ENCODE results near the gene PLCL2. TPM values are rescaled to one million over a fixed set of nuclear protein-coding genes. Genes with fewer than 3 reads are reported as not detected.

PLCL2 gene
- total and polyA plus RNA-seq, 2 donors (not counting 1 experiment from before 2014, with no cell fraction given), result 21.7 to 55.2 TPM

GRCh38 chr3:17074559-17074958 lies 189.8 kb downstream of the PLCL2 start:
- no peak overlapping the region for H3K27ac ChIP-seq (ENCODE audit: low read length in 2 of 2)
- H3K9me3 Mint-ChIP-seq (ENCODE audit: insufficient read depth), result no peaks in the 10 kb centered on the region
- ChIA-PET POLR2A (no interaction called here), CTCF (no interaction called here)
- no peak overlapping the region for H3K4me3 ChIP-seq (ENCODE audit: control extremely low read depth in 1 of 5, extremely low read depth in 1 of 5, insufficient read depth in 1 of 5, low read depth in 2 of 5, low read length in 4 of 5)
- DNase-seq (no peak), ATAC-seq (ENCODE audit: low read depth) (no peak)
- no peak overlapping the region for H3K4me2 ChIP-seq (replicated peaks; ENCODE audit: low read depth, low read length, poor library complexity, severe bottlenecking)
- H4K20me1 ChIP-seq (ENCODE audit: control insufficient read depth, insufficient read depth, low read length, poor library complexity, severe bottlenecking), result no peaks in the 10 kb centered on the region
- no peaks in the 10 kb centered on the region for H3K27me3 Mint-ChIP-seq
- intact Hi-C loops (cut with micrococcal nuclease), result no loop called here
- no peak for TF ChIP-seq EZH2 (IDR thresholded peaks at IDR 0.05; ENCODE audit: borderline replicate concordance, insufficient read depth, low read depth, low read length, poor library complexity, severe bottlenecking)
- no peak for TF ChIP-seq CTCF (IDR thresholded peaks at IDR 0.05)
- no peak overlapping the region for H2AFZ ChIP-seq (ENCODE audit: insufficient read depth, low read depth, low read length, poor library complexity, severe bottlenecking)
- no peak overlapping the region for H3K9ac ChIP-seq (ENCODE audit: low read length)
- no peaks in the 10 kb centered on the region for H3K4me1 ChIP-seq (ENCODE audit: control insufficient read depth in 2 of 2, insufficient read depth in 2 of 2, low read length in 2 of 2)
- H3K27ac Mint-ChIP-seq, result no peak overlapping the region
- H3K36me3 ChIP-seq (replicated peaks in 1 of 2; ENCODE audit: control extremely low read depth in 1 of 2, control insufficient read depth in 1 of 2, extremely low read depth in 1 of 2, insufficient read depth in 2 of 2, low read length in 1 of 2), result peaks cover 10 to 41% of the 10 kb centered on the region in 2 experiments
- WGBS (ENCODE audit: insufficient coverage), result no CpG with 5 or more reads among the region's 1 CpG
- peaks cover 2% of the 10 kb centered on the region for H3K4me1 Mint-ChIP-seq
- no peaks in the 10 kb centered on the region for H3K9me3 ChIP-seq (ENCODE audit: control extremely low read depth in 1 of 3, control insufficient read depth in 2 of 3, insufficient read depth in 1 of 3, low read length in 2 of 3)
- H3K4me3 Mint-ChIP-seq, result no peak overlapping the region
- no peaks in the 10 kb centered on the region for H3K27me3 ChIP-seq (replicated peaks in 1 of 4; ENCODE audit: control extremely low read depth in 1 of 4, control insufficient read depth in 3 of 4, insufficient read depth in 4 of 4, low read length in 3 of 4)
- H3K79me2 ChIP-seq (ENCODE audit: control insufficient read depth, insufficient read depth, low read length), result no peaks in the 10 kb centered on the region

- no peak overlapping the region for H3K27ac Mint-ChIP-seq
- peaks cover 2% of the 10 kb centered on the region for H3K4me1 Mint-ChIP-seq
- no peak overlapping the region for H3K4me2 ChIP-seq (replicated peaks; ENCODE audit: low read depth, low read length, poor library complexity, severe bottlenecking)
- no peaks in the 10 kb centered on the region for H4K20me1 ChIP-seq (ENCODE audit: control insufficient read depth, insufficient read depth, low read length, poor library complexity, severe bottlenecking)
- H3K9me3 Mint-ChIP-seq (ENCODE audit: insufficient read depth), result no peaks in the 10 kb centered on the region
- H3K27ac ChIP-seq (ENCODE audit: low read length in 2 of 2), result no peak overlapping the region
- POLR2A ChIA-PET, result no interaction called here
- no peaks in the 10 kb centered on the region for H3K4me1 ChIP-seq (ENCODE audit: control insufficient read depth in 2 of 2, insufficient read depth in 2 of 2, low read length in 2 of 2)
- H3K9me3 ChIP-seq (ENCODE audit: control extremely low read depth in 1 of 3, control insufficient read depth in 2 of 3, insufficient read depth in 1 of 3, low read length in 2 of 3), result no peaks in the 10 kb centered on the region
- H3K4me3 ChIP-seq (ENCODE audit: control extremely low read depth in 1 of 5, extremely low read depth in 1 of 5, insufficient read depth in 1 of 5, low read depth in 2 of 5, low read length in 4 of 5), result no peak overlapping the region
- WGBS (ENCODE audit: insufficient coverage), result no CpG with 5 or more reads among the region's 1 CpG
- no peaks in the 10 kb centered on the region for H3K27me3 Mint-ChIP-seq
- H2AFZ ChIP-seq (ENCODE audit: insufficient read depth, low read depth, low read length, poor library complexity, severe bottlenecking), result no peak overlapping the region
- no peak overlapping the region for H3K9ac ChIP-seq (ENCODE audit: low read length)
- no peaks in the 10 kb centered on the region for H3K79me2 ChIP-seq (ENCODE audit: control insufficient read depth, insufficient read depth, low read length)
- no peaks in the 10 kb centered on the region for H3K27me3 ChIP-seq (replicated peaks in 1 of 4; ENCODE audit: control extremely low read depth in 1 of 4, control insufficient read depth in 3 of 4, insufficient read depth in 4 of 4, low read length in 3 of 4)
- CTCF ChIA-PET, result no interaction called here
- peaks cover 15 to 48% of the 10 kb centered on the region in 2 experiments for H3K36me3 ChIP-seq (replicated peaks in 1 of 2; ENCODE audit: control extremely low read depth in 1 of 2, control insufficient read depth in 1 of 2, extremely low read depth in 1 of 2, insufficient read depth in 2 of 2, low read length in 1 of 2)
- H3K4me3 Mint-ChIP-seq, result no peak overlapping the region
- TF ChIP-seq CTCF (IDR thresholded peaks at IDR 0.05) (no peak), EZH2 (IDR thresholded peaks at IDR 0.05; ENCODE audit: borderline replicate concordance, insufficient read depth, low read depth, low read length, poor library complexity, severe bottlenecking) (no peak)
- DNase-seq (no peak), ATAC-seq (ENCODE audit: low read depth) (no peak)
- intact Hi-C loops (cut with micrococcal nuclease), result no loop called here
Observed at GRCh38 chr3:17075358-17075757, 190.6 kb downstream of the PLCL2 start.

All from B cell (primary cell).